ENCODE results near the gene ZNF423. TPM values are rescaled to one million over a fixed set of nuclear protein-coding genes. Genes with fewer than 3 reads are reported as not detected.

Gene ZNF423
- total RNA-seq, 1 donor from 2014 or later = 19.8 TPM

GRCh38 chr16:49461517-49461951 is 394.4 kb downstream of the ZNF423 start:
- Mint-ChIP-seq H3K27me3 (ENCODE audit: low read depth) (peaks cover 72% of the 10 kb centered on the region), H3K27ac (no peak overlapping the region), H3K36me3 (no peaks in the 10 kb centered on the region), H3K4me1 (peaks cover 5% of the 10 kb centered on the region), H3K9me3 (no peaks in the 10 kb centered on the region), H3K4me3 (no peak overlapping the region)
- DNase-seq (ENCODE audit: low spot score in 2 of 2, unreplicated experiment in 2 of 2) = peak in 1 of 2 experiments; percentile 27
- TF ChIP-seq, protein P1, sequence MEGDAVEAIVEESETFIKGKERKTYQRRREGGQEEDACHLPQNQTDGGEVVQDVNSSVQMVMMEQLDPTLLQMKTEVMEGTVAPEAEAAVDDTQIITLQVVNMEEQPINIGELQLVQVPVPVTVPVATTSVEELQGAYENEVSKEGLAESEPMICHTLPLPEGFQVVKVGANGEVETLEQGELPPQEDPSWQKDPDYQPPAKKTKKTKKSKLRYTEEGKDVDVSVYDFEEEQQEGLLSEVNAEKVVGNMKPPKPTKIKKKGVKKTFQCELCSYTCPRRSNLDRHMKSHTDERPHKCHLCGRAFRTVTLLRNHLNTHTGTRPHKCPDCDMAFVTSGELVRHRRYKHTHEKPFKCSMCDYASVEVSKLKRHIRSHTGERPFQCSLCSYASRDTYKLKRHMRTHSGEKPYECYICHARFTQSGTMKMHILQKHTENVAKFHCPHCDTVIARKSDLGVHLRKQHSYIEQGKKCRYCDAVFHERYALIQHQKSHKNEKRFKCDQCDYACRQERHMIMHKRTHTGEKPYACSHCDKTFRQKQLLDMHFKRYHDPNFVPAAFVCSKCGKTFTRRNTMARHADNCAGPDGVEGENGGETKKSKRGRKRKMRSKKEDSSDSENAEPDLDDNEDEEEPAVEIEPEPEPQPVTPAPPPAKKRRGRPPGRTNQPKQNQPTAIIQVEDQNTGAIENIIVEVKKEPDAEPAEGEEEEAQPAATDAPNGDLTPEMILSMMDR (IDR thresholded peaks at IDR 0.05; ENCODE audit: unreplicated experiment) = no peak

DNA sequence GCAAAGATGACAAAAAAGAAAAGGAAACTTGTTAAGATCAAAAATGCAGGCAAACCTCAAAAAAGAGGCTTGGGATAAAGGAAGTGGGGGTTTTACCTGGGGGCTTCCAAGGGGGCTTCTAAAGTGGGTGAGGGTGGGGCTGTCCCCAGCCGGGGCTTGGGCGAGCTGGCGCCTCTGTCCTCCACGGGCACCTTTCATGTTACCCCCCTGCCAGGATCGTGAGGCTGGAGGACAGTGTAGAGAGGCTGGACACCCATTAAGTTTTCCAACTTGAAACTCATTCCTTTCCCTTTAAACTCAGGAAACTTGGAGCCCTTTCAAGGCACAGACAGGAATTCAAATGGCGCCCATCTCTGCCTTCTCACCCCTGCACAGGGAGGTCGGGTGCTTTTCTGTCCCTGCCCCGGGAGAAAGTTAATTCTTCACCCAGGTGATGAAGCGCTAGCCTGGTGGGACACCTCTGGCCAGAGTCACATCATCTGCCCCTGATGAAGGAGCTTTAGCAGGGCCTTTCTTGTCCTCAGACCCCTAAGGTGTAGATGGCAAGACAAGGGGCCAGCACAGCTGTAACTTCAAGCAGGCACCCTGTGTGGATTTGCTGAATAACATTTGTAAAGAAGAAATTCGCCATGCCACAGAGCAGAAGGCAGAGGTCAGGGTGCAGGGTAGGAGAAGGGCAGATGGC is 395.0 kb downstream of the ZNF423 start:
- H3K27ac Mint-ChIP-seq = no peak overlapping the region
- no peak for DNase-seq (ENCODE audit: low spot score in 2 of 2, unreplicated experiment in 2 of 2)
- TF ChIP-seq, protein P1 (IDR thresholded peaks at IDR 0.05; ENCODE audit: unreplicated experiment) = no peak
- H3K9me3 Mint-ChIP-seq = no peaks in the 10 kb centered on the region
- no peaks in the 10 kb centered on the region for H3K36me3 Mint-ChIP-seq
- H3K4me1 Mint-ChIP-seq = peaks cover 5% of the 10 kb centered on the region
- no peak overlapping the region for H3K4me3 Mint-ChIP-seq
- peaks cover 66% of the 10 kb centered on the region for H3K27me3 Mint-ChIP-seq (ENCODE audit: low read depth)

DNA sequence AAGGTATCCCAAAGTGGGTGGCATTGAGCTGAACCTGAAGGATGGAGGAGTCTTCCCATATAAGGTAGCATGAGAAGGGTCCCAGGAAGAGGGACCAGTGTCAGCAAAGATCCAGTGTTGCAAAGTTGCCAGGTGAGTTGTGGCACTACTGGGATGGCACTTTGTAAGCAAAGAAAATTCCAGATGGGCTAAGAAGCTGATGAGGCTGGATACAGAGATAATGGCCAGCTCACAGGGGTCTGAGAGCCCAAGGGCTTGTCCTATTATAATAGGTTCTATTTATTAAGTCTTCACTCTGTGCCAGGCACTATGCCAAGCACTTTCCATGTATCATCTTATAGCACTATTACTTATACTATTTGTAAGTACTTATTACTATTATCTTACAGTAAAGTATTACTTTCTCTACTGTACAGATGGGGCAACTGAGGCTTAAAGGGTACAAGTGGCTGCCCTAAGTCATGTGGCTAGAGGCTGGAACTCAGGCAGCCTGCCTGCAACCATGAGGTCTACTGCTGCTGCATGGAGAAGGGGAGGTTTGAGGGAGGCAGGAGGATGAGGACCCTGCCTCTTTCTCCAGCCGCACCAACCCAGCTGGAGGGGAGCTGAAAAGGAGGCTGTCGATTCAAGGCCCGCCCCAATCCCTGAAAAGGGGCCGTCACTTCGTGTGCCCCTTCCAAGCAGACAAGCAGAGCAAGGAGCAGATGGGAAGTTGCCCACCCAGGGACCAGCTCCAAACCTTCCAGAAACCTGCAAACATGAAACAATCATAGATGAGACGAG is 395.8 kb downstream of the ZNF423 start:
- H3K36me3 Mint-ChIP-seq = no peaks in the 10 kb centered on the region
- no peaks in the 10 kb centered on the region for H3K9me3 Mint-ChIP-seq
- H3K4me1 Mint-ChIP-seq = peaks cover 5% of the 10 kb centered on the region
- H3K27me3 Mint-ChIP-seq (ENCODE audit: low read depth) = peaks cover 58% of the 10 kb centered on the region
- no peak for DNase-seq (ENCODE audit: low spot score in 2 of 2, unreplicated experiment in 2 of 2)
- no peak overlapping the region for H3K4me3 Mint-ChIP-seq
- H3K27ac Mint-ChIP-seq = no peak overlapping the region
- TF ChIP-seq, protein P1 (IDR thresholded peaks at IDR 0.05; ENCODE audit: unreplicated experiment) = no peak

- Mint-ChIP-seq H3K9me3 (no peaks in the 10 kb centered on the region), H3K4me1 (no peaks in the 10 kb centered on the region), H3K36me3 (no peaks in the 10 kb centered on the region), H3K4me3 (no peak overlapping the region), H3K27me3 (ENCODE audit: low read depth) (peaks cover 48% of the 10 kb centered on the region), H3K27ac (no peak overlapping the region)
- DNase-seq (ENCODE audit: low spot score in 2 of 2, unreplicated experiment in 2 of 2) = peak in 1 of 2 experiments; percentile 21
- TF ChIP-seq, protein P1 (IDR thresholded peaks at IDR 0.05; ENCODE audit: unreplicated experiment) = no peak
Observed at GRCh38 chr16:49458656-49459445, 397.1 kb downstream of the ZNF423 start.

DNA sequence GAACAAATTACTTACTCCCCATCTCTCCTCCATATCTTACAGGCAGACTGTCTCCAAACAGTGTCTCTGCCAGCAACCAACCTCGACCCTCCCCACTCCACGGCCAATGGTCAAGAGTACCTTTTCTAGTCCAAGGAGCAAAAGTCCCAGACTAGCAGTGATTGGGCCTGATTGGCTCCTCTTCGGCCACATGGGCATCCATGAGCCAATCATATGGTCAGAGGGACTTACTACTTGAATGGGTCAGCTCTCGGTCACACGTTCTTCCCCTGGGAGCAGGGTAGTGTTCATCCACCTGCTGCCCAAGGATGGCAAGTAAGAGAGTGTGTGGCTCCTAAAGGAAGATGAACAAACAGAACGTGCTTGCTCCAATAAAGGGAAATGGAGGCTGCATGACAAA is 397.7 kb downstream of the ZNF423 start:
- TF ChIP-seq, protein P1 (IDR thresholded peaks at IDR 0.05; ENCODE audit: unreplicated experiment) = no peak
- H3K4me3 Mint-ChIP-seq = no peak overlapping the region
- peaks cover 3% of the 10 kb centered on the region for H3K9me3 Mint-ChIP-seq
- H3K27me3 Mint-ChIP-seq (ENCODE audit: low read depth) = peaks cover 42% of the 10 kb centered on the region
- H3K27ac Mint-ChIP-seq = no peak overlapping the region
- H3K4me1 Mint-ChIP-seq = no peaks in the 10 kb centered on the region
- H3K36me3 Mint-ChIP-seq = no peaks in the 10 kb centered on the region
- DNase-seq (ENCODE audit: low spot score in 2 of 2, unreplicated experiment in 2 of 2) = no peak
